H9 (cell line): ENCODE data around the gene LGR5. TPM values are rescaled to one million over a fixed set of nuclear protein-coding genes. Genes with fewer than 3 reads are reported as not detected.

Source experiments
- DNase-seq: peaks from one replicate; pipeline ENCODE4 v3.0.0-alpha.2; 2017
- H2AFZ ChIP-seq: one replicate; pipeline ENCODE4 v1.6.1; 2013; ENCODE audit warnings: mild to moderate bottlenecking, low read length, control low read depth, moderate library complexity
- H2AK5ac ChIP-seq: 2 replicates; pipeline ENCODE4 v1.6.1; 2013; ENCODE audit warnings: low read length, control low read depth, mixed read lengths; ENCODE audit not compliant: insufficient read length
- H2BK120ac ChIP-seq: one replicate; pipeline ENCODE4 v1.6.1; 2013; ENCODE audit warnings: low read depth, mild to moderate bottlenecking, low read length, control low read depth, inconsistent platforms; ENCODE audit not compliant: poor library complexity, severe bottlenecking
- H2BK12ac ChIP-seq: 2 replicates; pipeline ENCODE4 v1.6.1; 2013; ENCODE audit warnings: low read length, control low read depth, mixed read lengths, low read depth; ENCODE audit not compliant: insufficient read length
- H2BK15ac ChIP-seq: 2 replicates; pipeline ENCODE4 v1.6.1; 2013; ENCODE audit warnings: low read depth, low read length, control low read depth
- H2BK20ac ChIP-seq: one replicate; pipeline ENCODE4 v1.6.1; 2013; ENCODE audit warnings: low read depth, mild to moderate bottlenecking, low read length, control low read depth, inconsistent platforms; ENCODE audit not compliant: poor library complexity, severe bottlenecking
- H2BK5ac ChIP-seq: 2 replicates; pipeline ENCODE4 v1.6.1; 2013; ENCODE audit warnings: low read length, control low read depth, mixed read lengths; ENCODE audit not compliant: insufficient read length
- H3K14ac ChIP-seq: 2 replicates; pipeline ENCODE4 v1.6.1; 2013; ENCODE audit warnings: low read length, control low read depth; ENCODE audit not compliant: insufficient read depth
- H3K18ac ChIP-seq: 2 replicates; pipeline ENCODE4 v1.6.1; 2013; ENCODE audit warnings: low read depth, mild to moderate bottlenecking, mixed read lengths, low read length, control low read depth; ENCODE audit not compliant: insufficient read length
- H3K23ac ChIP-seq: 2 replicates; pipeline ENCODE4 v1.6.1; 2013; ENCODE audit warnings: low read length, control low read depth, mixed read lengths, low read depth; ENCODE audit not compliant: insufficient read length
- H3K23me2 ChIP-seq: 2 replicates; pipeline ENCODE4 v1.6.1; 2013; ENCODE audit warnings: low read depth, mild to moderate bottlenecking, mixed read lengths, low read length, control low read depth; ENCODE audit not compliant: insufficient read length, poor library complexity, severe bottlenecking
- H3K27ac ChIP-seq: 2 replicates; pipeline ENCODE4 v1.5.1; 2013; ENCODE audit warnings: low read length, control low read depth, mixed read lengths, low read depth; ENCODE audit not compliant: insufficient read length
- H3K27me3 ChIP-seq: 2 replicates; pipeline ENCODE4 v1.6.1; 2013; ENCODE audit warnings: low read length, control low read depth, inconsistent platforms; ENCODE audit not compliant: insufficient read depth
- H3K4ac ChIP-seq: 2 replicates; pipeline ENCODE4 v1.6.1; 2013; ENCODE audit warnings: low read depth, mild to moderate bottlenecking, control low read depth, inconsistent platforms, low read length, moderate library complexity
- H3K4me1 ChIP-seq: 2 replicates; pipeline ENCODE4 v1.6.1; 2013; ENCODE audit warnings: low read length, control low read depth, inconsistent platforms; ENCODE audit not compliant: insufficient read depth
- H3K4me2 ChIP-seq: 2 replicates; pipeline ENCODE4 v1.6.1; 2013; ENCODE audit warnings: low read length, control low read depth, mixed read lengths; ENCODE audit not compliant: insufficient read length, insufficient read depth
- H3K56ac ChIP-seq: 2 replicates; pipeline ENCODE4 v1.6.1; 2013; ENCODE audit warnings: low read depth, mild to moderate bottlenecking, mixed read lengths, low read length, control low read depth; ENCODE audit not compliant: insufficient read length
- H3K79me1 ChIP-seq: 2 replicates; pipeline ENCODE4 v1.6.1; 2013; ENCODE audit warnings: low read depth, mild to moderate bottlenecking, moderate library complexity, low read length, control low read depth, inconsistent platforms; ENCODE audit not compliant: insufficient read depth, poor library complexity, severe bottlenecking
- H3K79me2 ChIP-seq: 2 replicates; pipeline ENCODE4 v1.6.1; 2013; ENCODE audit warnings: low read length, control low read depth, inconsistent platforms; ENCODE audit not compliant: insufficient read depth
- H3K9ac ChIP-seq: 2 replicates; pipeline ENCODE4 v1.6.1; 2013; ENCODE audit warnings: low read length, control low read depth, mixed read lengths; ENCODE audit not compliant: insufficient read length; ENCODE audit errors: extremely low read depth
- H3K9me3 ChIP-seq: one replicate; pipeline ENCODE4 v1.6.1; 2013; ENCODE audit warnings: low read depth, low read length, inconsistent platforms; ENCODE audit not compliant: control insufficient read depth
- H3T11ph ChIP-seq: one replicate; pipeline ENCODE4 v1.6.1; 2013; ENCODE audit warnings: mild to moderate bottlenecking, low read length, control low read depth, inconsistent platforms
- H4K20me1 ChIP-seq: one replicate; pipeline ENCODE4 v1.6.1; 2013; ENCODE audit not compliant: control insufficient read depth, insufficient read length, insufficient read depth
- H4K5ac ChIP-seq: 2 replicates; pipeline ENCODE4 v1.6.1; 2013; ENCODE audit warnings: low read depth, mild to moderate bottlenecking, mixed read lengths, low read length, control low read depth; ENCODE audit not compliant: insufficient read length
- H4K8ac ChIP-seq: replicated peaks from 2 replicates; pipeline ENCODE4 v1.6.1; 2013; ENCODE audit warnings: low read length, control low read depth, mixed read lengths, low read depth; ENCODE audit not compliant: insufficient read length
- H4K91ac ChIP-seq: 2 replicates; pipeline ENCODE4 v1.6.1; 2013; ENCODE audit warnings: low read depth, mild to moderate bottlenecking, moderate library complexity, mixed read lengths, low read length, control low read depth; ENCODE audit not compliant: insufficient read length
- H3K27ac Mint-ChIP-seq, 3 experiments: 2 replicates in 2 of 3; 3 replicates in 1 of 3; pipeline ENCODE4 v1.8.0; 2020 to 2021; ENCODE audit warnings: mixed read lengths in 3 of 3, mild to moderate bottlenecking in 1 of 3, moderate library complexity in 1 of 3
- H3K27me3 Mint-ChIP-seq: 2 replicates; pipeline ENCODE4 v1.8.0; 2021; ENCODE audit warnings: low read depth, mild to moderate bottlenecking, moderate library complexity, mixed read lengths
- H3K36me3 Mint-ChIP-seq, 3 experiments: 2 replicates in 2 of 3; 3 replicates in 1 of 3; pipeline ENCODE4 v1.8.0; 2020 to 2021; ENCODE audit warnings: low read depth in 3 of 3, mixed read lengths in 3 of 3; ENCODE audit not compliant: insufficient read depth in 1 of 3
- H3K4me1 Mint-ChIP-seq, 2 experiments: 2 replicates each; pipeline ENCODE4 v1.8.0; 2020; ENCODE audit warnings: mixed read lengths in 2 of 2
- H3K4me3 Mint-ChIP-seq, 2 experiments: 2 replicates in 1 of 2; 3 replicates in 1 of 2; pipeline ENCODE4 v1.8.0; 2020 to 2021; ENCODE audit warnings: mild to moderate bottlenecking in 2 of 2, mixed read lengths in 2 of 2, moderate library complexity in 1 of 2
- H3K9me3 Mint-ChIP-seq, 2 experiments: 2 replicates in 1 of 2; 3 replicates in 1 of 2; pipeline ENCODE4 v1.8.0; 2020; ENCODE audit warnings: mild to moderate bottlenecking in 2 of 2, mixed read lengths in 2 of 2, moderate library complexity in 1 of 2
- CTCF ChIP-seq: fragments of 200-600 bp; sonication (generic); conservative IDR thresholded peaks from 3 replicates; pipeline ENCODE4 v1.8.0; 2021; ENCODE audit warnings: antibody characterized with exemption, mild to moderate bottlenecking
- WGBS: extraction: QIAGEN DNeasy Blood & Tissue Kit; methylation state at CpG from one replicate; pipeline ENCODE4 v1.1.7; 2013; ENCODE audit warnings: missing lambda C conversion rate, low lambda C conversion rate, mixed read lengths; ENCODE audit not compliant: insufficient read length; ENCODE audit errors: extremely low coverage; 5-methylcytosine and 5-hydroxymethylcytosine counted together
- total RNA-seq: library from RNA; stranded (reverse); gene quantifications from 2 replicates; pipeline ENCODE4 v1.2.1, GENCODE V29; 2021

LGR5 gene
- total RNA-seq, 1 experiment from 2014 or later: 0.09 TPM

DNA sequence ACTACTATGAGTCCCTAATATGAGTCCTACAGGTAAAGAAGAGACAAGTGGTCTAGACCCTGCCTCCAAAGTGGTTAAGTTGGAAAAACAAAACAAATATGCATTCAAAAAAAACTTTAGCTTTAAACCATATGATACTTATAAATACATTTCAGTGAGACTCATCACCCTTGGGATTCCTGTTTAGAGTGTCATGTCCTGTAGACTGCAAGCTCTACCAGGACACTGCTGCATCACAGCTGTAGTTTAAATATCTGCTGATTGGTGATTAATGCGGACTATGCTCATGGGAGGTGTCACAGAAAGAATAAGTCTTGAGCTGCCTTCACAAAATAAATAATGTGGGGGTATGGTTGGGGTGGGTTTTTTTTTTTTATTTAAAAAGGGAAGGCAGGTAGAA lies 8.8 kb upstream of the LGR5 start:
- Mint-ChIP-seq H3K4me3 (no peak overlapping the region), H3K9me3 (peaks cover 11 to 16% of the 10 kb centered on the region in 2 experiments), H3K4me1 (peaks cover 0 to 2% of the 10 kb centered on the region in 2 experiments; a peak in 1 of 4 replicates), H3K27me3 (peaks cover 7% of the 10 kb centered on the region), H3K27ac (no peak overlapping the region), H3K36me3 (peaks cover 2 to 9% (median 5%) of the 10 kb centered on the region in 3 experiments; a peak in 5 of 7 replicates)
- no peak overlapping the region for H3K18ac ChIP-seq
- H4K8ac ChIP-seq: no peak overlapping the region
- H3K27ac ChIP-seq: no peak overlapping the region
- no peaks in the 10 kb centered on the region for H3K79me1 ChIP-seq
- H2BK15ac ChIP-seq: no peak overlapping the region
- H3K79me2 ChIP-seq: no peaks in the 10 kb centered on the region
- no peak overlapping the region for H2BK120ac ChIP-seq
- no peaks in the 10 kb centered on the region for H3K23me2 ChIP-seq
- H3K9ac ChIP-seq: no peak overlapping the region
- H3K4me2 ChIP-seq: no peak overlapping the region
- DNase-seq: no peak
- H2BK20ac ChIP-seq: no peak overlapping the region
- H4K91ac ChIP-seq: no peak overlapping the region
- H3K4me1 ChIP-seq: no peaks in the 10 kb centered on the region
- whole genome bisulfite sequencing: no CpG with 5 or more reads among the region's 1 CpG
- no peaks in the 10 kb centered on the region for H4K20me1 ChIP-seq
- H3T11ph ChIP-seq: no peak overlapping the region
- no peaks in the 10 kb centered on the region for H3K27me3 ChIP-seq
- H2BK12ac ChIP-seq: no peak overlapping the region
- no peak overlapping the region for H2AK5ac ChIP-seq
- no peak overlapping the region for H4K5ac ChIP-seq
- H3K23ac ChIP-seq: no peak overlapping the region
- no peak overlapping the region for H2BK5ac ChIP-seq
- TF ChIP-seq CTCF: no peak
- no peaks in the 10 kb centered on the region for H3K9me3 ChIP-seq
- no peak overlapping the region for H2AFZ ChIP-seq
- H3K4ac ChIP-seq: no peak overlapping the region
- H3K14ac ChIP-seq: no peak overlapping the region
- H3K56ac ChIP-seq: no peak overlapping the region
